H9 (cell line): ENCODE measurements around the gene LHPP. TPM values are rescaled to one million over a fixed set of nuclear protein-coding genes. Genes with fewer than 3 reads are reported as not detected.

Experiments
- DNase-seq: peaks from one replicate; pipeline ENCODE4 v3.0.0-alpha.2; 2017
- H2AFZ ChIP-seq: one replicate; pipeline ENCODE4 v1.6.1; 2013; ENCODE audit warnings: mild to moderate bottlenecking, low read length, control low read depth, moderate library complexity
- H2AK5ac ChIP-seq: 2 replicates; pipeline ENCODE4 v1.6.1; 2013; ENCODE audit warnings: low read length, control low read depth, mixed read lengths; ENCODE audit not compliant: insufficient read length
- H2BK120ac ChIP-seq: one replicate; pipeline ENCODE4 v1.6.1; 2013; ENCODE audit warnings: low read depth, mild to moderate bottlenecking, low read length, control low read depth, inconsistent platforms; ENCODE audit not compliant: poor library complexity, severe bottlenecking
- H2BK12ac ChIP-seq: 2 replicates; pipeline ENCODE4 v1.6.1; 2013; ENCODE audit warnings: low read length, control low read depth, mixed read lengths, low read depth; ENCODE audit not compliant: insufficient read length
- H2BK15ac ChIP-seq: 2 replicates; pipeline ENCODE4 v1.6.1; 2013; ENCODE audit warnings: low read depth, low read length, control low read depth
- H2BK20ac ChIP-seq: one replicate; pipeline ENCODE4 v1.6.1; 2013; ENCODE audit warnings: low read depth, mild to moderate bottlenecking, low read length, control low read depth, inconsistent platforms; ENCODE audit not compliant: poor library complexity, severe bottlenecking
- H2BK5ac ChIP-seq: 2 replicates; pipeline ENCODE4 v1.6.1; 2013; ENCODE audit warnings: low read length, control low read depth, mixed read lengths; ENCODE audit not compliant: insufficient read length
- H3K14ac ChIP-seq: 2 replicates; pipeline ENCODE4 v1.6.1; 2013; ENCODE audit warnings: low read length, control low read depth; ENCODE audit not compliant: insufficient read depth
- H3K18ac ChIP-seq: 2 replicates; pipeline ENCODE4 v1.6.1; 2013; ENCODE audit warnings: low read depth, mild to moderate bottlenecking, mixed read lengths, low read length, control low read depth; ENCODE audit not compliant: insufficient read length
- H3K23ac ChIP-seq: 2 replicates; pipeline ENCODE4 v1.6.1; 2013; ENCODE audit warnings: low read length, control low read depth, mixed read lengths, low read depth; ENCODE audit not compliant: insufficient read length
- H3K23me2 ChIP-seq: 2 replicates; pipeline ENCODE4 v1.6.1; 2013; ENCODE audit warnings: low read depth, mild to moderate bottlenecking, mixed read lengths, low read length, control low read depth; ENCODE audit not compliant: insufficient read length, poor library complexity, severe bottlenecking
- H3K27ac ChIP-seq: 2 replicates; pipeline ENCODE4 v1.5.1; 2013; ENCODE audit warnings: low read length, control low read depth, mixed read lengths, low read depth; ENCODE audit not compliant: insufficient read length
- H3K27me3 ChIP-seq: 2 replicates; pipeline ENCODE4 v1.6.1; 2013; ENCODE audit warnings: low read length, control low read depth, inconsistent platforms; ENCODE audit not compliant: insufficient read depth
- H3K4ac ChIP-seq: 2 replicates; pipeline ENCODE4 v1.6.1; 2013; ENCODE audit warnings: low read depth, mild to moderate bottlenecking, control low read depth, inconsistent platforms, low read length, moderate library complexity
- H3K4me1 ChIP-seq: 2 replicates; pipeline ENCODE4 v1.6.1; 2013; ENCODE audit warnings: low read length, control low read depth, inconsistent platforms; ENCODE audit not compliant: insufficient read depth
- H3K4me2 ChIP-seq: 2 replicates; pipeline ENCODE4 v1.6.1; 2013; ENCODE audit warnings: low read length, control low read depth, mixed read lengths; ENCODE audit not compliant: insufficient read length, insufficient read depth
- H3K56ac ChIP-seq: 2 replicates; pipeline ENCODE4 v1.6.1; 2013; ENCODE audit warnings: low read depth, mild to moderate bottlenecking, mixed read lengths, low read length, control low read depth; ENCODE audit not compliant: insufficient read length
- H3K79me1 ChIP-seq: 2 replicates; pipeline ENCODE4 v1.6.1; 2013; ENCODE audit warnings: low read depth, mild to moderate bottlenecking, moderate library complexity, low read length, control low read depth, inconsistent platforms; ENCODE audit not compliant: insufficient read depth, poor library complexity, severe bottlenecking
- H3K79me2 ChIP-seq: 2 replicates; pipeline ENCODE4 v1.6.1; 2013; ENCODE audit warnings: low read length, control low read depth, inconsistent platforms; ENCODE audit not compliant: insufficient read depth
- H3K9ac ChIP-seq: 2 replicates; pipeline ENCODE4 v1.6.1; 2013; ENCODE audit warnings: low read length, control low read depth, mixed read lengths; ENCODE audit not compliant: insufficient read length; ENCODE audit errors: extremely low read depth
- H3K9me3 ChIP-seq: one replicate; pipeline ENCODE4 v1.6.1; 2013; ENCODE audit warnings: low read depth, low read length, inconsistent platforms; ENCODE audit not compliant: control insufficient read depth
- H3T11ph ChIP-seq: one replicate; pipeline ENCODE4 v1.6.1; 2013; ENCODE audit warnings: mild to moderate bottlenecking, low read length, control low read depth, inconsistent platforms
- H4K20me1 ChIP-seq: one replicate; pipeline ENCODE4 v1.6.1; 2013; ENCODE audit not compliant: control insufficient read depth, insufficient read length, insufficient read depth
- H4K5ac ChIP-seq: 2 replicates; pipeline ENCODE4 v1.6.1; 2013; ENCODE audit warnings: low read depth, mild to moderate bottlenecking, mixed read lengths, low read length, control low read depth; ENCODE audit not compliant: insufficient read length
- H4K8ac ChIP-seq: replicated peaks from 2 replicates; pipeline ENCODE4 v1.6.1; 2013; ENCODE audit warnings: low read length, control low read depth, mixed read lengths, low read depth; ENCODE audit not compliant: insufficient read length
- H4K91ac ChIP-seq: 2 replicates; pipeline ENCODE4 v1.6.1; 2013; ENCODE audit warnings: low read depth, mild to moderate bottlenecking, moderate library complexity, mixed read lengths, low read length, control low read depth; ENCODE audit not compliant: insufficient read length
- H3K27ac Mint-ChIP-seq, 3 experiments: 2 replicates in 2 of 3; 3 replicates in 1 of 3; pipeline ENCODE4 v1.8.0; 2020 to 2021; ENCODE audit warnings: mixed read lengths in 3 of 3, mild to moderate bottlenecking in 1 of 3, moderate library complexity in 1 of 3
- H3K27me3 Mint-ChIP-seq: 2 replicates; pipeline ENCODE4 v1.8.0; 2021; ENCODE audit warnings: low read depth, mild to moderate bottlenecking, moderate library complexity, mixed read lengths
- H3K36me3 Mint-ChIP-seq, 3 experiments: 2 replicates in 2 of 3; 3 replicates in 1 of 3; pipeline ENCODE4 v1.8.0; 2020 to 2021; ENCODE audit warnings: low read depth in 3 of 3, mixed read lengths in 3 of 3; ENCODE audit not compliant: insufficient read depth in 1 of 3
- H3K4me1 Mint-ChIP-seq, 2 experiments: 2 replicates each; pipeline ENCODE4 v1.8.0; 2020; ENCODE audit warnings: mixed read lengths in 2 of 2
- H3K4me3 Mint-ChIP-seq, 2 experiments: 2 replicates in 1 of 2; 3 replicates in 1 of 2; pipeline ENCODE4 v1.8.0; 2020 to 2021; ENCODE audit warnings: mild to moderate bottlenecking in 2 of 2, mixed read lengths in 2 of 2, moderate library complexity in 1 of 2
- H3K9me3 Mint-ChIP-seq, 2 experiments: 2 replicates in 1 of 2; 3 replicates in 1 of 2; pipeline ENCODE4 v1.8.0; 2020; ENCODE audit warnings: mild to moderate bottlenecking in 2 of 2, mixed read lengths in 2 of 2, moderate library complexity in 1 of 2
- WGBS: extraction: QIAGEN DNeasy Blood & Tissue Kit; methylation state at CpG from one replicate; pipeline ENCODE4 v1.1.7; 2013; ENCODE audit warnings: missing lambda C conversion rate, low lambda C conversion rate, mixed read lengths; ENCODE audit not compliant: insufficient read length; ENCODE audit errors: extremely low coverage; 5-methylcytosine and 5-hydroxymethylcytosine counted together
- total RNA-seq: library from RNA; stranded (reverse); gene quantifications from 2 replicates; pipeline ENCODE4 v1.2.1, GENCODE V29; 2021
- TF ChIP-seq, protein P1 (sequence below): fragments of 200-600 bp; sonication (generic); conservative IDR thresholded peaks from 3 replicates; pipeline ENCODE4 v1.8.0; 2021; ENCODE audit warnings: antibody characterized with exemption, mild to moderate bottlenecking

LHPP gene
- total RNA-seq, 1 experiment from 2014 or later: 29.6 TPM

DNA sequence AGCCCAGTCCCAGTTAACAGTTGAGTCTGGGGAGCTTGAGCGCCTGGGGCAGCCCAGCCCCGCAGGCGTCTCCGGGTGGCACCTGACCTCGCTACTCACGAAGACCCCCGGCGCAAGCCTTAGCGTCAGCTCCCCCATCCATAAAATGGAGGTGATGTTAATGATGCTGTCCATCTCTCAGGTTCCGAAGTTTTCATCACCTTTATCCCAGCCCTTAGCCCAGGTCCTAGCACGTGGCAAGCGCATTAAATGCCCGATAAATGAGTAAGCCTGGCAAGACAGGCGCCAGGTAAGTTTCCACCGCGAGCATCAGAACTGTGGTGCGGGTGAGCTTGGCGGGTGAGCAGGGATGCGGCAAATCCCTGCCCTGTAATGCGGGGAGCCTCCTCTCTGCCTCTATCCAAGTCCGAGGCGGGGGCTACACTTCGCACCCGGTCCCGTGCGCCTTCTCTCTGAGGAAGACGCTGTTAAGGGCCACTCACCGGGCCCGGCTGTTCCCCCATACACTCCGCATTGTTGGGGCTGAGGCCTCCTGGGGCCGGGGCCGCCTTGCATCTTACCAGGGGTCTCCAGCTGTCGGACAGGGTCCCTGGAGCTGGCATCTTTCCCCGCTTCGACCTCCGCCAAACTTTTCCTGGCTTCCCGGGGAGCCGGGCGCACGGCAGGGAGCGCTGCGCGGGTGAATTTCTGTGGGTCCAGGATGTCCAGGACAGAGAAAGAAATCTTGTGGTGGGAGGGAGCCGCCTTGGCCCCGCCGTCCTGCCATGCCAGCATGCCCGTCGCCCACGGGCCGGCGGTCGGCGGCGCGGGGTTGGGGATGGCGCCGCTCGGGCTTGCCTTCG is 12.2 kb upstream of the LHPP start:
- Histone ChIP-seq H3K4me1 (peaks cover 14% of the 10 kb centered on the region), H4K91ac (no peak overlapping the region), H4K20me1 (no peaks in the 10 kb centered on the region), H3K9ac (no peak overlapping the region), H2AFZ (no peak overlapping the region), H3K27me3 (peaks cover 15% of the 10 kb centered on the region; the same call in 1 of the 2 replicates), H3K18ac (no peak overlapping the region), H3K4ac (no peak overlapping the region), H4K8ac (no peak overlapping the region), H3K27ac (no peak overlapping the region), H3K23me2 (peaks cover 23% of the 10 kb centered on the region), H4K5ac (no peak overlapping the region), H2BK12ac (no peak overlapping the region), H3K4me2 (peak overlapping the region; percentile 72), H3K23ac (no peak overlapping the region), H2BK15ac (no peak overlapping the region), H3K56ac (no peak overlapping the region), H3T11ph (no peak overlapping the region), H3K79me1 (no peaks in the 10 kb centered on the region), H3K14ac (no peak overlapping the region), H2BK5ac (no peak overlapping the region), H2BK120ac (no peak overlapping the region), H3K79me2 (no peaks in the 10 kb centered on the region), H3K9me3 (no peaks in the 10 kb centered on the region), H2AK5ac (no peak overlapping the region), H2BK20ac (no peak overlapping the region)
- Mint-ChIP-seq H3K27ac (no peak overlapping the region), H3K4me1 (peaks cover 48 to 56% of the 10 kb centered on the region in 2 experiments), H3K36me3 (peaks cover 0 to 9% (median 0%) of the 10 kb centered on the region in 3 experiments; a peak in 3 of 7 replicates), H3K27me3 (peaks cover 79% of the 10 kb centered on the region), H3K9me3 (no peaks in the 10 kb centered on the region; a peak in 2 of 5 replicates), H3K4me3 (peak overlapping the region; percentile 73 to 91)
- WGBS: no CpG with 5 or more reads among the region's 59 CpGs
- TF ChIP-seq, protein P1, sequence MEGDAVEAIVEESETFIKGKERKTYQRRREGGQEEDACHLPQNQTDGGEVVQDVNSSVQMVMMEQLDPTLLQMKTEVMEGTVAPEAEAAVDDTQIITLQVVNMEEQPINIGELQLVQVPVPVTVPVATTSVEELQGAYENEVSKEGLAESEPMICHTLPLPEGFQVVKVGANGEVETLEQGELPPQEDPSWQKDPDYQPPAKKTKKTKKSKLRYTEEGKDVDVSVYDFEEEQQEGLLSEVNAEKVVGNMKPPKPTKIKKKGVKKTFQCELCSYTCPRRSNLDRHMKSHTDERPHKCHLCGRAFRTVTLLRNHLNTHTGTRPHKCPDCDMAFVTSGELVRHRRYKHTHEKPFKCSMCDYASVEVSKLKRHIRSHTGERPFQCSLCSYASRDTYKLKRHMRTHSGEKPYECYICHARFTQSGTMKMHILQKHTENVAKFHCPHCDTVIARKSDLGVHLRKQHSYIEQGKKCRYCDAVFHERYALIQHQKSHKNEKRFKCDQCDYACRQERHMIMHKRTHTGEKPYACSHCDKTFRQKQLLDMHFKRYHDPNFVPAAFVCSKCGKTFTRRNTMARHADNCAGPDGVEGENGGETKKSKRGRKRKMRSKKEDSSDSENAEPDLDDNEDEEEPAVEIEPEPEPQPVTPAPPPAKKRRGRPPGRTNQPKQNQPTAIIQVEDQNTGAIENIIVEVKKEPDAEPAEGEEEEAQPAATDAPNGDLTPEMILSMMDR: no peak
- peak; percentile 58 for DNase-seq
